PFSK-1 (cell line): ENCODE results near the gene SYNE1.

ENCODE experiments used
- POLR2AphosphoS5 ChIP-seq: IDR thresholded peaks from 2 replicates; pipeline ENCODE4 v1.6.1; 2012; ENCODE audit warnings: low read depth, mild to moderate bottlenecking, control low read depth, low read length, moderate library complexity
- SIN3A ChIP-seq: IDR thresholded peaks from 2 replicates; pipeline ENCODE4 v1.6.1; 2012; ENCODE audit warnings: mild to moderate bottlenecking, low read length, moderate library complexity, borderline replicate concordance; ENCODE audit not compliant: insufficient read depth

- TF ChIP-seq POLR2AphosphoS5 = no peak
- TF ChIP-seq SIN3A = no peak
Observed at GRCh38 chr6:152343735-152344360, 293.3 kb downstream of the SYNE1 start.
